ENCODE measurements around the gene PCBP3. TPM values are rescaled to one million over a fixed set of nuclear protein-coding genes. Genes with fewer than 3 reads are reported as not detected.
"Not testable (repeated sequence)": the region's sequence is repeated elsewhere in the genome, so short reads cannot be mapped to it uniquely, and the experiment has no call there.

The PCBP3 gene
- total and polyA plus RNA-seq, 2 donors from 2014 or later: 2.3 to 5.4 TPM

- TF ChIP-seq CTCF (IDR thresholded peaks at IDR 0.05; ENCODE audit: borderline replicate concordance, extremely low read depth, insufficient read depth): no peak
- Histone ChIP-seq H3K4me3 (ENCODE audit: low read length in 3 of 3) (no peak overlapping the region), H3K36me3 (ENCODE audit: control insufficient read depth in 2 of 3, insufficient read depth in 3 of 3, low read length in 3 of 3) (no peaks in the 10 kb centered on the region), H3K27ac (ENCODE audit: low read depth in 2 of 2, low read length in 2 of 2) (no peak overlapping the region), H3K9ac (ENCODE audit: low read length in 3 of 3) (no peak overlapping the region), H3K27me3 (ENCODE audit: control insufficient read depth, insufficient read depth, low read length) (no peaks in the 10 kb centered on the region), H3K9me3 (ENCODE audit: control insufficient read depth in 2 of 3, insufficient read depth in 1 of 3, low read length in 3 of 3) (no peaks in the 10 kb centered on the region), H3K4me1 (ENCODE audit: control insufficient read depth in 2 of 3, insufficient read depth in 2 of 3, low read depth in 1 of 3, low read length in 3 of 3) (no peaks in the 10 kb centered on the region)
- DNase-seq: peak in 2 of 5 donors; percentile 4 to 51
- no peak for FAIRE-seq
- intact Hi-C loops (cut with DNase I): no loop called here
These were observed 165.9 kb downstream of the PCBP3 start for GRCh38 chr21:45809421-45809820.

GRCh38 chr21:45811136-45811535, 167.6 kb downstream of the PCBP3 start:
- H3K27me3 ChIP-seq (ENCODE audit: control insufficient read depth, insufficient read depth, low read length): no peaks in the 10 kb centered on the region
- FAIRE-seq (no peak), DNase-seq (no peak)
- H3K27ac ChIP-seq (ENCODE audit: low read depth in 2 of 2, low read length in 2 of 2): no peak overlapping the region
- H3K9ac ChIP-seq (ENCODE audit: low read length in 3 of 3): no peak overlapping the region
- no peak for TF ChIP-seq CTCF (IDR thresholded peaks at IDR 0.05; ENCODE audit: borderline replicate concordance, extremely low read depth, insufficient read depth)
- H3K4me3 ChIP-seq (ENCODE audit: low read length in 3 of 3): no peak overlapping the region
- no peaks in the 10 kb centered on the region for H3K9me3 ChIP-seq (ENCODE audit: control insufficient read depth in 2 of 3, insufficient read depth in 1 of 3, low read length in 3 of 3)
- intact Hi-C loops (cut with DNase I): no loop called here
- no peaks in the 10 kb centered on the region for H3K36me3 ChIP-seq (ENCODE audit: control insufficient read depth in 2 of 3, insufficient read depth in 3 of 3, low read length in 3 of 3)
- H3K4me1 ChIP-seq (ENCODE audit: control insufficient read depth in 2 of 3, insufficient read depth in 2 of 3, low read depth in 1 of 3, low read length in 3 of 3): no peaks in the 10 kb centered on the region

GRCh38 chr21:45814210-45814940, 170.8 kb downstream of the PCBP3 start:
- H3K27me3 ChIP-seq (ENCODE audit: control insufficient read depth, insufficient read depth, low read length); H3K9me3 ChIP-seq (ENCODE audit: control insufficient read depth in 2 of 3, insufficient read depth in 1 of 3, low read length in 3 of 3); H3K27ac ChIP-seq (ENCODE audit: low read depth in 2 of 2, low read length in 2 of 2); intact Hi-C loops (cut with DNase I); FAIRE-seq; H3K9ac ChIP-seq (ENCODE audit: low read length in 3 of 3); H3K4me3 ChIP-seq (ENCODE audit: low read length in 3 of 3); H3K4me1 ChIP-seq (ENCODE audit: control insufficient read depth in 2 of 3, insufficient read depth in 2 of 3, low read depth in 1 of 3, low read length in 3 of 3); H3K36me3 ChIP-seq (ENCODE audit: control insufficient read depth in 2 of 3, insufficient read depth in 3 of 3, low read length in 3 of 3): not testable (repeated sequence)
- peak in 1 of 5 donors; percentile 9 for DNase-seq

GRCh38 chr21:45815781-45816180, 172.3 kb downstream of the PCBP3 start:
- intact Hi-C loops (cut with DNase I); H3K4me1 ChIP-seq (ENCODE audit: control insufficient read depth in 2 of 3, insufficient read depth in 2 of 3, low read depth in 1 of 3, low read length in 3 of 3); H3K9ac ChIP-seq (ENCODE audit: low read length in 3 of 3); H3K27ac ChIP-seq (ENCODE audit: low read depth in 2 of 2, low read length in 2 of 2); H3K27me3 ChIP-seq (ENCODE audit: control insufficient read depth, insufficient read depth, low read length); FAIRE-seq; H3K4me3 ChIP-seq (ENCODE audit: low read length in 3 of 3); H3K9me3 ChIP-seq (ENCODE audit: control insufficient read depth in 2 of 3, insufficient read depth in 1 of 3, low read length in 3 of 3); H3K36me3 ChIP-seq (ENCODE audit: control insufficient read depth in 2 of 3, insufficient read depth in 3 of 3, low read length in 3 of 3): not testable (repeated sequence)
- peak in 1 of 5 donors; percentile 0 for DNase-seq

Measured in kidney (tissue), 14 donors.